ENCODE data around the gene CACNG5.

Gene CACNG5

GRCh38 chr17:66923886-66924285, 89.0 kb downstream of the CACNG5 start:
- POLR2A ChIA-PET = no interaction called here
- TF ChIP-seq CTCF (IDR thresholded peaks at IDR 0.05; ENCODE audit: control extremely low read depth, extremely low read depth, low read depth, missing control alignments) = no peak
- CTCF ChIA-PET = interaction anchor here (2.2 kb wide), 1 partner anchor 21 kb away, joined by 5 read pairs; no protein-coding TSS in a partner anchor
- no peak for DNase-seq (ENCODE audit: extremely low spot score)

GRCh38 chr17:66925811-66926500, 91.0 kb downstream of the CACNG5 start:
- CTCF ChIA-PET = interaction anchor here (2.2 kb wide), 1 partner anchor 19 kb away, joined by 5 read pairs; no protein-coding TSS in a partner anchor
- POLR2A ChIA-PET = no interaction called here
- no peak for DNase-seq (ENCODE audit: extremely low spot score)
- no peak for TF ChIP-seq CTCF (IDR thresholded peaks at IDR 0.05; ENCODE audit: control extremely low read depth, extremely low read depth, low read depth, missing control alignments)

- ChIA-PET CTCF (no interaction called here), POLR2A (no interaction called here)
- TF ChIP-seq CTCF (IDR thresholded peaks at IDR 0.05; ENCODE audit: control extremely low read depth, extremely low read depth, low read depth, missing control alignments) = no peak
- no peak for DNase-seq (ENCODE audit: extremely low spot score)
These were observed 94.0 kb downstream of the CACNG5 start for GRCh38 chr17:66928949-66929348.

GRCh38 chr17:66929591-66929990, 94.7 kb downstream of the CACNG5 start:
- no peak for TF ChIP-seq CTCF (IDR thresholded peaks at IDR 0.05; ENCODE audit: control extremely low read depth, extremely low read depth, low read depth, missing control alignments)
- POLR2A ChIA-PET = no interaction called here
- CTCF ChIA-PET = interaction anchor here (1.9 kb wide), 1 partner anchor 16 kb away, joined by 4 read pairs; no protein-coding TSS in a partner anchor
- no peak for DNase-seq (ENCODE audit: extremely low spot score)

- CTCF ChIA-PET = interaction anchor here (1.0 to 1.9 kb wide), 2 partner anchors 17 to 71 kb away, joined by 3 to 4 read pairs; no protein-coding TSS in a partner anchor
- DNase-seq (ENCODE audit: extremely low spot score) = no peak
These were observed 96.0 kb downstream of the CACNG5 start for GRCh38 chr17:66930933-66931332.

GRCh38 chr17:66932311-66932710, 97.4 kb downstream of the CACNG5 start:
- ChIA-PET CTCF (no interaction called here), POLR2A (no interaction called here)
- no peak for TF ChIP-seq CTCF (IDR thresholded peaks at IDR 0.05; ENCODE audit: control extremely low read depth, extremely low read depth, low read depth, missing control alignments)
- no peak for DNase-seq (ENCODE audit: extremely low spot score)

More at GRCh38 chr17:66930933-66931332, 96.0 kb downstream of the CACNG5 start:
- TF ChIP-seq CTCF (IDR thresholded peaks at IDR 0.05; ENCODE audit: control extremely low read depth, extremely low read depth, low read depth, missing control alignments) = no peak
- POLR2A ChIA-PET = no interaction called here

All from GM10248 (cell line).